SK-N-SH (cell line): Measurements from ENCODE around the gene DTNBP1. TPM values are rescaled to one million over a fixed set of nuclear protein-coding genes. Genes with fewer than 3 reads are reported as not detected.

Experiments used
- CTCF ChIA-PET: fragments of 300-600, 350-600 bp; formaldehyde crosslinking; extraction: SDS; loops from one replicate; lab custom pipeline; 2021; lab: Yijun Ruan, JAX
- POLR2A ChIA-PET: fragments of 350-600 bp; sonication (Branson Sonifier 250); formaldehyde crosslinking; extraction: SDS; loops from one replicate; lab custom pipeline; 2020; ENCODE audit warnings: antibody characterized with exemption, inconsistent platforms; lab: Yijun Ruan, JAX
- DNase-seq: peaks from one replicate; pipeline ENCODE4 v3.0.0; 2012
- H2AFZ ChIP-seq: fragments of 200-600 bp; sonication (generic); 2 replicates; pipeline ENCODE4 v1.8.1; 2016; ENCODE audit warnings: antibody characterized with exemption, mild to moderate bottlenecking, low read depth
- H3F3A ChIP-seq: fragments of 200-600 bp; sonication (generic); replicated peaks from 2 replicates; pipeline ENCODE3; 2016; ENCODE audit warnings: antibody characterized with exemption, mild to moderate bottlenecking; ENCODE audit not compliant: insufficient read depth
- H3K27ac ChIP-seq, 2 experiments: fragments of 200-500 bp in 1 of 2; fragments of 200-600 bp in 1 of 2; sonication (Bioruptor generic) in 1 of 2; sonication (generic), shearing (Covaris generic) in 1 of 2; 2 replicates each; pipeline versions ENCODE4 v1.5.1 to v1.6.1; 2014 to 2016; ENCODE audit warnings: low read depth in 2 of 2, inconsistent platforms in 1 of 2, low read length in 1 of 2, mild to moderate bottlenecking in 1 of 2, mixed read lengths in 1 of 2
- H3K27me3 ChIP-seq: fragments of 200-600 bp; sonication (generic), shearing (Covaris generic); 2 replicates; pipeline ENCODE4 v1.6.1; 2016; ENCODE audit warnings: mixed run types; ENCODE audit not compliant: insufficient read depth
- H3K36me3 ChIP-seq, 2 experiments: fragments of 200-500 bp in 1 of 2; fragments of 200-600 bp in 1 of 2; sonication (Bioruptor generic) in 1 of 2; sonication (generic) in 1 of 2; replicated peaks in 1 of 2; 2 replicates each; pipeline versions ENCODE3 to v1.5.1; 2014 to 2016; ENCODE audit warnings: low read length in 1 of 2, mild to moderate bottlenecking in 1 of 2; ENCODE audit not compliant: insufficient read depth in 2 of 2, control insufficient read depth in 1 of 2
- H3K4me1 ChIP-seq, 2 experiments: fragments of 200-500 bp in 1 of 2; fragments of 200-600 bp in 1 of 2; sonication (Bioruptor generic) in 1 of 2; sonication (generic), shearing (Covaris generic) in 1 of 2; 2 replicates each; pipeline versions ENCODE4 v1.5.1 to v1.6.1; 2014 to 2016; ENCODE audit warnings: low read depth in 1 of 2, low read length in 1 of 2, mixed run types in 1 of 2; ENCODE audit not compliant: insufficient read depth in 2 of 2, control insufficient read depth in 1 of 2
- H3K4me2 ChIP-seq: fragments of 200-600 bp; sonication (generic), shearing (Covaris generic); 2 replicates; pipeline ENCODE4 v1.6.1; 2017; ENCODE audit warnings: mixed run types
- H3K4me3 ChIP-seq, 2 experiments: fragments of 200-500 bp in 1 of 2; fragments of 200-600 bp in 1 of 2; sonication (Bioruptor generic) in 1 of 2; sonication (generic), shearing (Covaris generic) in 1 of 2; 2 replicates each; pipeline versions ENCODE4 v1.5.1 to v1.8.1; 2014 to 2016; ENCODE audit warnings: low read depth in 2 of 2, inconsistent platforms in 1 of 2, low read length in 1 of 2, mild to moderate bottlenecking in 1 of 2, mixed read lengths in 1 of 2, moderate library complexity in 1 of 2
- H3K79me2 ChIP-seq: fragments of 200-600 bp; sonication (generic); 2 replicates; pipeline ENCODE4 v1.8.1; 2017; ENCODE audit warnings: mild to moderate bottlenecking; ENCODE audit not compliant: insufficient read depth
- H3K9ac ChIP-seq: fragments of 200-600 bp; sonication (generic); 2 replicates; pipeline ENCODE4 v1.6.1; 2017; ENCODE audit warnings: mixed run types
- H3K9me2 ChIP-seq: fragments of 200-600 bp; sonication (generic); 2 replicates; pipeline ENCODE4 v1.6.1; 2017; ENCODE audit warnings: mixed run types
- H3K9me3 ChIP-seq: fragments of 200-600 bp; sonication (generic); 2 replicates; pipeline ENCODE4 v1.6.1; 2017; ENCODE audit warnings: mixed run types, mild to moderate bottlenecking, moderate library complexity
- H4K20me1 ChIP-seq: fragments of 200-600 bp; sonication (generic); 2 replicates; pipeline ENCODE4 v1.6.1; 2017; ENCODE audit warnings: mild to moderate bottlenecking, mixed run types; ENCODE audit not compliant: insufficient read depth
- CHD2 ChIP-seq: fragments of 150-350 bp; IDR thresholded peaks from 2 replicates; pipeline ENCODE4 v1.6.1; 2018; ENCODE audit warnings: low read length; ENCODE audit not compliant: partially characterized antibody
- CTCF ChIP-seq: fragments of 200-600 bp; sonication (generic); IDR thresholded peaks from 2 replicates; pipeline ENCODE4 v1.6.1; 2017; ENCODE audit warnings: antibody characterized with exemption, mild to moderate bottlenecking, moderate library complexity
- EP300 ChIP-seq, 2 experiments: IDR thresholded peaks; 2 replicates each; pipeline versions ENCODE4 v1.4.0 to v1.6.1; 2012; ENCODE audit warnings: borderline replicate concordance in 1 of 2, low read depth in 1 of 2, low read length in 1 of 2
- EZH2phosphoT487 ChIP-seq: fragments of 200-600 bp; sonication (generic); IDR thresholded peaks from 2 replicates; pipeline ENCODE4 v1.6.1; 2017; ENCODE audit warnings: low read depth, mixed run types, mild to moderate bottlenecking, antibody characterized with exemption, moderate library complexity, borderline replicate concordance
- FOXM1 ChIP-seq: IDR thresholded peaks from 2 replicates; pipeline ENCODE4 v1.4.0; 2012; ENCODE audit warnings: low read depth, mild to moderate bottlenecking
- MEF2A ChIP-seq: IDR thresholded peaks from 2 replicates; pipeline ENCODE4 v1.4.0; 2012; ENCODE audit warnings: low read depth, borderline replicate concordance
- NFIC ChIP-seq: IDR thresholded peaks from 2 replicates; pipeline ENCODE4 v1.4.0; 2012; ENCODE audit warnings: borderline replicate concordance
- RXRA ChIP-seq: IDR thresholded peaks from 2 replicates; pipeline ENCODE4 v1.4.0; 2012; ENCODE audit warnings: low read depth, mild to moderate bottlenecking, borderline replicate concordance
- SIN3A ChIP-seq: IDR thresholded peaks from 2 replicates; pipeline ENCODE4 v1.6.1; 2012; ENCODE audit warnings: low read depth, mild to moderate bottlenecking, low read length, moderate library complexity, borderline replicate concordance
- SMC3 ChIP-seq: IDR thresholded peaks from 2 replicates; pipeline ENCODE4 v1.6.1; 2012; ENCODE audit warnings: low read depth, low read length, improper control_type of control experiment
- TAF1 ChIP-seq: IDR thresholded peaks from 2 replicates; pipeline ENCODE4 v1.6.1; 2012; ENCODE audit warnings: low read depth, mild to moderate bottlenecking, low read length, moderate library complexity, borderline replicate concordance
- TEAD4 ChIP-seq: IDR thresholded peaks from 2 replicates; pipeline ENCODE4 v1.4.0; 2012; ENCODE audit warnings: mild to moderate bottlenecking, borderline replicate concordance; ENCODE audit not compliant: insufficient read depth
- USF2 ChIP-seq: fragments of 150-350 bp; IDR thresholded peaks from 2 replicates; pipeline ENCODE4 v1.6.1; 2017; ENCODE audit warnings: antibody characterized with exemption, low read length, low read depth, borderline replicate concordance
- WGBS: methylation state at CpG from one replicate; pipeline ENCODE4 v1.1.6; 2017; ENCODE audit warnings: low lambda C conversion rate; 5-methylcytosine and 5-hydroxymethylcytosine counted together
- polyA plus RNA-seq, 3 experiments: library from polyadenylated mRNA; depleted of rRNA; stranded (reverse); fragments of >200 nt; gene quantifications; 2 replicates each; pipeline ENCODE4 v1.2.3, GENCODE V29; 2012

DTNBP1 gene
- polyA plus RNA-seq, 1 of the 3 experiments (the other 2 are of a cell fraction), result 19.7 TPM

GRCh38 chr6:15505463-15505918, 157.3 kb downstream of the DTNBP1 start:
- 94% methylated on average over 15 of the region's 18 CpGs for WGBS
- peaks cover 7 to 8% of the 10 kb centered on the region in 2 experiments for H3K36me3 ChIP-seq
- DNase-seq, result no peak
- H3F3A ChIP-seq, result peaks cover 10% of the 10 kb centered on the region
- TF ChIP-seq CHD2 (no peak), SMC3 (no peak), TEAD4 (no peak), SIN3A (no peak), CTCF (no peak), EZH2phosphoT487 (no peak), FOXM1 (no peak), TAF1 (no peak), NFIC (no peak), RXRA (no peak), MEF2A (no peak), USF2 (no peak), EP300 (IDR thresholded peaks at IDR 0.05; ENCODE audit: borderline replicate concordance in 1 of 2, low read depth in 1 of 2, low read length in 1 of 2) (no peak)
- no peaks in the 10 kb centered on the region for H3K9me3 ChIP-seq
- peaks cover 60% of the 10 kb centered on the region for H4K20me1 ChIP-seq
- H3K27ac ChIP-seq, result peak overlapping the region; percentile 78 to 89
- peak overlapping the region; percentile 43; the same call in 1 of the 2 replicates for H3K9ac ChIP-seq
- ChIA-PET CTCF (interaction anchor here (0.5 to 3.6 kb wide), 12 partner anchors 13 to 126 kb away, joined by 3 to 15 read pairs (median 4); no protein-coding TSS in a partner anchor), POLR2A (no interaction called here)
- H3K4me2 ChIP-seq, result peak overlapping the region; percentile 73
- peaks cover 25 to 33% of the 10 kb centered on the region in 2 experiments for H3K4me1 ChIP-seq
- H3K27me3 ChIP-seq, result no peaks in the 10 kb centered on the region
- 0 out of 2 replicates have a peak, but pooled peaks cover 7% of the 10 kb centered on the region for H3K79me2 ChIP-seq
- H3K4me3 ChIP-seq, result peak overlapping the region; percentile 35 to 49
- H3K9me2 ChIP-seq, result no peaks in the 10 kb centered on the region
- H2AFZ ChIP-seq, result no peak overlapping the region
